ENCODE data around the gene OR4S2. TPM values are rescaled to one million over a fixed set of nuclear protein-coding genes. Genes with fewer than 3 reads are reported as not detected.

OR4S2 gene
- total RNA-seq, 1 donor from 2014 or later, result not detected

DNA sequence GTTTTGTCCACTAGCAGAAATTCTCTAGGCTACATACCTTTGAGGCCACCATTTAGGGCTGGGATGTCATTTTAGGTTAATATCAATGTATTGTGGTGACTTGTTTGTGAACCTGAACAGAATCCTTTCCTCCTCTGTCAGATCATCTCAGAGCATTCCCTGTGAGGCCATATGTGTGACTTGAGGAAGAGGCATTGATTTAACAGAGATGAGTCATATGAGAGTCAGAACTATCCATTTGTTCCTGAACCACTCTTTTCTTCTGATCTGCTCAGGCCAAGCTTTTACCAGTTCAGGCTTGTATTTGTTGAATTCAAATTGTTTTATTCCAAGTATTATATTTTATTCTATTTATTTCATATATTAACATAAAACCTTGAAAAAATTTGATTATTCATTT lies 7.0 kb downstream of the OR4S2 start:
- Histone ChIP-seq H3K4me3 (ENCODE audit: low read depth, low read length) (no peak overlapping the region), H3K36me3 (ENCODE audit: control insufficient read depth, insufficient read depth, low read length) (no peaks in the 10 kb centered on the region), H3K27me3 (ENCODE audit: control insufficient read depth, insufficient read depth, low read length) (no peaks in the 10 kb centered on the region)
- TF ChIP-seq CTCF (IDR thresholded peaks at IDR 0.05; ENCODE audit: insufficient read depth, low read length, poor library complexity, severe bottlenecking), result no peak
- no peak for DNase-seq (ENCODE audit: low read depth)

DNA sequence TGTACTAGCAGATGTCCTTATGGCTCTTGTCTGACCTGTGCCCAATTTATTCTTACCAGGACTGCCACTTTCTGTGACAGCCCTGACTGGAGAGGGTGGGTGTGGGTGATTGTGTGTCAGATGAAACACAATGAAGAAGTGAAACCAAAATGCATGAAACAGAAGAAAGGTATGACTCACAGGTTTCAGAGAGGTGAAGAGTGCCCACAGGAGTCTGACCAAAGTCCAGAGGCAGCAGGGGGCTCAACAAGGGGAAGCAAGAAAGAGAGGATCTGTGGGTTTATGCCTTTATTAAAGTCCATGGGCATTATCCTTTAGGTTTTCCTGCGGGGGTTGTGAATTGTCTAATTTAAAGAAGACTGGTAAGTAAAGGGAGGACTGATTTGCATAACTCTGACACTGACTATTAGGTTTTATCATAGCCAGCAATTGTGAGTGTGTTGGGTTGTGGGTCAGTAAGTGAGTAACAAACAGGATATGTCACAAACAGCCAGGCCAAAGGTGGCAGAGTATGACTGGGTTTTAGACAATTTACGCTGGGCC lies 10.0 kb downstream of the OR4S2 start:
- no peaks in the 10 kb centered on the region for H3K27me3 ChIP-seq (ENCODE audit: control insufficient read depth, insufficient read depth, low read length)
- no peak for DNase-seq (ENCODE audit: low read depth)
- H3K36me3 ChIP-seq (ENCODE audit: control insufficient read depth, insufficient read depth, low read length), result no peaks in the 10 kb centered on the region
- no peak overlapping the region for H3K4me3 ChIP-seq (ENCODE audit: low read depth, low read length)
- no peak for TF ChIP-seq CTCF (IDR thresholded peaks at IDR 0.05; ENCODE audit: insufficient read depth, low read length, poor library complexity, severe bottlenecking)

DNA sequence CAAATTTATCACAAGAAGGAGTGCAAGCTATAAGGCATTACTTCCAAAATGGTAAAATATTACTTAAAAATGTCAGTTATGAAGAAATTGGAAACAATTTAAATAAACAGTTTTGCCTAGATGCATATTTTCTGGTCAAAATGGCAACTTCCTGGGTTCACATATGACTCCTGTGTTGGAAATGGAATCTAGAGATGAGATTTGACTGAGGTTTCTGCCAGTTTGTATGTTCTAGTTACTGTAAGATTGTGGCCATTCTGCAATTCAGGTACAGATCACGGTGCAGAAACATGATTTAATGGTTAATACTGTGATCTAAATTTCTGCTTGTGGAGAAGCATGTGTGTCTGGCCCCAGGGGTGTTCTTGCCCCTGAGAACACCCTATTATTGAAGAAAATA lies 10.5 kb downstream of the OR4S2 start:
- no peaks in the 10 kb centered on the region for H3K36me3 ChIP-seq (ENCODE audit: control insufficient read depth, insufficient read depth, low read length)
- TF ChIP-seq CTCF (IDR thresholded peaks at IDR 0.05; ENCODE audit: insufficient read depth, low read length, poor library complexity, severe bottlenecking), result no peak
- no peak for DNase-seq (ENCODE audit: low read depth)
- no peaks in the 10 kb centered on the region for H3K27me3 ChIP-seq (ENCODE audit: control insufficient read depth, insufficient read depth, low read length)
- H3K4me3 ChIP-seq (ENCODE audit: low read depth, low read length), result no peak overlapping the region

DNA sequence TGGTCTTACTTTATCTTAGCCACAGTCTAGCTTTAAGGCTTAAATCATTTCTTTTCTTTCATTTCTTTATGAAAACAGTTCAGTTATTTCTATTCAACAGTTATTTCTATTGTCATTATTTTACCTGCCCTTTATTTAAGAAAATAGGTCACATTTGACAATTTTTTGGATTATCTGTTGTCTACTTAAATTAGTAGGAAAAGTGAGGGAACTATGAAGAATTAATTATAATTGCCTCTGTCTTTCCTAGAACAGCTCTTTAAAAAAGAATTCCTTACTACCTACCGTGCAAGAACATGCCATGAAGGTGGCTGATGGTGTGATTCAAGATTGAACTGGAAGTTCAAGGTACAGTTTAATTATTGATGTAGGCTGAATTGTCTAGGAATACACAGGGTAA lies 13.8 kb downstream of the OR4S2 start, which contains the start of gene OR4C6:
Gene OR4C6 (plus strand): TSS at position 301 of the 400 bp plus-strand sequence. CDS start 2,966 bp downstream, outside the sequence.
- Histone ChIP-seq H3K4me3 (ENCODE audit: low read depth, low read length) (no peak within 1 kb of the TSS), H3K27me3 (ENCODE audit: control insufficient read depth, insufficient read depth, low read length) (no peaks in the 10 kb centered on the region), H3K36me3 (ENCODE audit: control insufficient read depth, insufficient read depth, low read length) (no peaks in the 10 kb centered on the region)
- DNase-seq (ENCODE audit: low read depth), result no peak
- TF ChIP-seq CTCF (IDR thresholded peaks at IDR 0.05; ENCODE audit: insufficient read depth, low read length, poor library complexity, severe bottlenecking), result no peak

DNA sequence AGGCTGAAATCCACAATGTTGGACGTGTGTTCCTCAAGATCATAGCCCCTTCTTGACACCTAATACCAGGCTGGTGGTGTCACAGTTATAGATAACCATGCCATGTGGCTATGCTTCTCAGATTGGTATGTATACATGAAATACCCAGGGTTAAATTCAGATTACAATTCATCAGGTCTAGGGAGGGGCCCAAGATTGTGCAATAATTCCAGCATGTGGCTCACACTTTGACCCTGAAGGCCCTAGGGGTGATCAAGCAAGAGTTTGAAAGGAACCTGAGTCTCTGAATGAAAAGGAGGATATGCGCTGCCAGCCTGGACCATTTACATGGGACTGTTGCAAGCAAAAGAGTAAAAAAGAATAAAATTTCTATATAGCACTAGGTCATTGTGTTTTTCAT lies 21.2 kb downstream of the OR4S2 start:
- H3K4me3 ChIP-seq (ENCODE audit: low read depth, low read length), result no peak overlapping the region
- DNase-seq (ENCODE audit: low read depth), result no peak

More for the DNA sequence above, 21.2 kb downstream of the OR4S2 start:
- TF ChIP-seq CTCF (IDR thresholded peaks at IDR 0.05; ENCODE audit: insufficient read depth, low read length, poor library complexity, severe bottlenecking), result no peak
- H3K36me3 ChIP-seq (ENCODE audit: control insufficient read depth, insufficient read depth, low read length), result no peaks in the 10 kb centered on the region
- H3K27me3 ChIP-seq (ENCODE audit: control insufficient read depth, insufficient read depth, low read length), result no peaks in the 10 kb centered on the region

All from kidney epithelial cell (primary cell).